Left lobe of liver (tissue), 2 donors: ENCODE measurements around the gene CD68. TPM values are rescaled to one million over a fixed set of nuclear protein-coding genes. Genes with fewer than 3 reads are reported as not detected.
"Not testable (repeated sequence)": the region's sequence is repeated elsewhere in the genome, so short reads cannot be mapped to it uniquely, and the experiment has no call there.

ENCODE experiments used
- ATAC-seq: fragments of 200-7000 bp; cut with Tn5 transposase; one replicate; pipeline ENCODE4 v1.9.1; 2020; ENCODE audit warnings: mild to moderate bottlenecking, moderate library complexity
- DNase-seq: peaks from one replicate; pipeline ENCODE4 v3.0.0-alpha.2; 2020; ENCODE audit warnings: low spot score
- total RNA-seq: library from RNA; stranded (reverse); gene quantifications from one replicate; pipeline ENCODE4 v1.2.1, GENCODE V29; 2021
- donor health status: DM: no; HTN: no; CAD: no; lungs with moderate emphysema.
- donor health status: DM: no; HTN: yes; CAD: no.

Gene CD68
- total RNA-seq, 1 donor from 2014 or later: 44.2 TPM

DNA sequence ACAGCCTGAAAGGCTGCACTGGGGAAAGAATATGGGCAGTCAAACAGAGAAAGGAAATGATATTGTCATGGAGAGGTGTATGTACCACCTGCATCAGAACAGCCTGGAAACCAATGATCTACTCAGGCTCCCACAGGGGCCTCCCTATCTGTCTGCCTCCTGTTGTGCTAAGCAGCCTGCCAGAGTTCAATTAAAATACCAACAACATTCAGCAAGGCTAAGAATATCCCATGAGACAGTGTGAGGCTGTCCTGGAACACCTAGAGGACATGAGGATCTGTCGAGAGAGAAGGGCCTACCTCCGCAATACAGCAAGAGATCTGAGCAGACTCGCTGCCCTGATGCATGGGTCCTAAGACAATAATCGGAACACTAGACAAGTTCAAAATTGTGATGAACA, 26.8 kb downstream of the CD68 start:
- DNase-seq (no peak), ATAC-seq (no peak)

- ATAC-seq (no peak), DNase-seq (no peak)
Measured at GRCh38 chr17:7610641-7611040, 31.2 kb downstream of the CD68 start.

DNA sequence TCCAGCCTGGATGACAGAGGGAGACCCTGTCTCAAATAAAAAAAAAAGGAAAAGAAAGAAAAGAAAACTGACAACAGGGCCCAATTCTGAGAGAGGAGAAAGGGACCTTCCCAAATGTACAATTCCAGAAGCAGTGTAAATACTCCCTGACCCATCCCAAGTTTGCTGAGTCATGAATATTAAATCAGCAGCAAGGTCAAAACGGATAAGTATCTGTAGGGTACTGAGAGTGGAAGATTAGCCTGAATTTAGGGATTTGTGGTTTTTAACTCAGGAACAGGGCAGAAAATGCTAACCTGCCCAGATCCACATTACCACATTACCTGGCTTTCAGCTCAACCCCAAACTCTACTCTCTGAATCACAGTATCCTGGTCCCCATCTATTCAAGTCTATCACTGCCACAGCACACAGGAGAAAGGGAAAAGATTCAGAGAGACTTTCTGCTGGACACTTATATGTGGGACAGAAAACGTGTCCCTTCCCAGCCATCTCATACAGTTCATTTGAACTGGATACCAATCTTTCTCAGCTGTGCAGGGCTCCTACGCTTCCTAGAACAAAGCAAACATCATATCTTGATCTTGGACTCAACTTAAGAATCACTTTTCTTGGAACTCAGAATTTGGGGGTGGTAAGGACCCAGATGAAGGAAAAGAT, 32.3 kb downstream of the CD68 start:
- ATAC-seq: no peak
- DNase-seq: no peak

GRCh38 chr17:7612294-7612640, 32.8 kb downstream of the CD68 start:
- DNase-seq (no peak), ATAC-seq (no peak)

DNA sequence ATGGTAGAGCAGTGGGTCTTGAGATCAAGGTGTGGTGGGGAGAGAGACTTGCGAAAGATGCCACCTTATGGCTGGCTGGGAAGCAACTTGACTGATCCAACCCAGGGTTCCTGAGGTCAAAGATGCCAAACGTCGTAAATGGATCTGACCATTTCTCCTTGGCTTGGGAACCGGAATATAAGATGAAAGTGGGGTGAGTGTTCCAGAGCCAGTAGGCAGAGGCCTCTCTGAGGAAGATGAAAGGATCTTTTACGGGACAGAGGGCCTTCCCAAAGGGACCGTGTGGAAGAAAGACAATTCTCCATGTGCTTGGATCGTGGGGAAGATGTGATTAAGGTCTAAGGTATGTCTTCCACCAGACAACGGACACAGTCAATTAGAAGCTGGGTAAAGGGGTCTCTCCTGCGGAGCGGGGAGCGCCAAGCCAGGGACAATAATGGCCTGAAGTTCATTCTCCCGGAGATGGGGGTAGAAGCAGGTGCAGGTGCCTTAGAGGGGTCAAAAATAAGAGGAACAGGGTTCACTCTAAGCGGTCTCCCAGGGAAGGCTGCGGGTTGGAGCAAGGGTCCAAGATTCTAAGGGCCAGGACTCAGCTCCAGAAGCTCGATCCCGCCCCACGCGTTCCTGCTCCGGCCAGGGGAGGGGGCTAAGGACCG, 34.5 kb downstream of the CD68 start:
- DNase-seq (no peak), ATAC-seq (no peak)

- peak; percentile 100 for DNase-seq
- peak; percentile 94 for ATAC-seq
Measured at GRCh38 chr17:7614425-7615264, 35.2 kb downstream of the CD68 start, which contains the start of gene FXR2. TSS of gene FXR2 (minus strand) at chr17:7614897. CDS start at chr17:7614532, 365 bp downstream.

GRCh38 chr17:7615265-7615747, 35.9 kb downstream of the CD68 start:
- no peak for ATAC-seq
- no peak for DNase-seq

DNA sequence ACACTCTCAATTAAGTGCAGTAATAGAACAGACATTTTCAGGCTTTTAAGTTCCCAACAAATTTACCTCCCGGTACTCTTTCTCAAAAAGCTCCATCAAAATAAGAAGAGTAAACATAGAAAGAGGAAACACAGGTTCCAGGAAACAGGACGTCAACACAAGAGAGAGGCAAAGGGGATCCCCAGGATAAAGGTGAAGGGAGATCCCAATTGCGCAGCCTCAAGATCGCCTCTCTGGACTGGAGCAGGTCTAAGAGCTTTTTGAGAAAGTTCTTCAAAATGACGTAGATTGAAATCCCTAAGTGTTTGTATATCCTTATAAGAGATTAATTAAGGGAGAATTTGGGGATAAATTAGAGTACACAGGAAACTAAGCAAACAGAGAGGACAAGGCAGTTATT, 39.2 kb downstream of the CD68 start:
- DNase-seq (no peak), ATAC-seq (no peak)

DNA sequence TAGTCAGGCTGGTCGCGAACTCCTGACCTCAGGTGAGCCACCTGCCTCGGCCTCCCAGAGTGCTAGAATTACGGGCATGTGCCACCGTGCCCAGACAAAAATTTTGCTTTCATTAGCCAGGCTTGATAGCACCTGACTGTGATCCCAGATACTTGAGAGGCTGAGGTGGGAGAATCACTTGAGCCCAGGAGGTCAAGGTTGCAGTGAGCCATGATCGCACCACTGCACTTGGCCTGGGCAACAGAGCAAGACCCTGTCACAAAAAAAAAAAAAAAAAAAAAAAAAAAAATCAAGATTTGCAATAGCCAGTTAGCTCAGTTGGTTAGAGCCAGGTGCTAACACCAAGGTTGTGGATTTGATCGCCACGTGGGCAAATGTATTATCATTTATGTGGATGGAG, 41.4 kb downstream of the CD68 start:
- ATAC-seq: no peak

DNA sequence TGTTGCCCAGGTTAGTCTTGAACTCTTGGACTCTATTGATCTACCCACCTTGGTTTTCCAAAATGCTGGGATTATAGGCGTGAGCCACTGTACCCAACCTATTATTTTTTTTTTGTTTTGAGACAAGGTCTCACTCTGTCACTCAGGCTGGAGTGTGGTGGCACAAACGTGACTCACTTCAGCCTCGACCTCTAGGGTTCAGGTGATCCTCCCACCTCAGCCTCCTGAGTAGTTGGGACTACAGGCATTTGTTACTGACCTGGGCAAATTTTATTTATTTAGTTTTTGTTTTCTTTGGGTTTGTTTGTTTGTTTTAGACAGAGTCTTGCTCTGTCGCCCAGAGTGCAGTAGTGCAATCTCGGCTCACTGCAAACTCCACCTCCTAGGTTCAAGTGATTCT, 44.2 kb downstream of the CD68 start:
- peak; percentile 3 for ATAC-seq
- DNase-seq: no peak

More for the DNA sequence above, 41.4 kb downstream of the CD68 start:
- DNase-seq: no peak

GRCh38 chr17:7625749-7626148, 46.3 kb downstream of the CD68 start:
- not testable (repeated sequence) for ATAC-seq
- peak; percentile 67 for DNase-seq

- peak; percentile 6 for ATAC-seq
- DNase-seq: no peak
Measured at GRCh38 chr17:7626307-7626706, 46.9 kb downstream of the CD68 start.

DNA sequence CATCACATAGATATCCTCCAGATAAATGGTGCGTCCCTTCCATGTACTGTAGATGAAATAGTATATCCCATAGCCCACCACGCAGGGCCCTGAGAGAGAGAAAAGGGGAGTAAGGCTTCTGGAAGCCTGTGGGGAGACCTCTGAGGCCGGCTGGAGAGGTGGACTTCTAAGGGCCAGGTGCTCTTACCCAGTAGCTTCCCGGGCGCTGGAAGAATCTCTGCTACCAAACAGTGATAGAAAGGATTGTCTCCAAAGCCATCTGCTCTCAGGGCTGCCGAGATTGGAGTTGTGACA, 47.5 kb downstream of the CD68 start:
- DNase-seq (no peak), ATAC-seq (no peak)

GRCh38 chr17:7627250-7628121, 48.0 kb downstream of the CD68 start, which contains the start of gene SAT2:
TSS of gene SAT2 (minus strand) at chr17:7627821. CDS start at chr17:7627635, 186 bp downstream.
- ATAC-seq (peak; percentile 84), DNase-seq (peak; percentile 97)

DNA sequence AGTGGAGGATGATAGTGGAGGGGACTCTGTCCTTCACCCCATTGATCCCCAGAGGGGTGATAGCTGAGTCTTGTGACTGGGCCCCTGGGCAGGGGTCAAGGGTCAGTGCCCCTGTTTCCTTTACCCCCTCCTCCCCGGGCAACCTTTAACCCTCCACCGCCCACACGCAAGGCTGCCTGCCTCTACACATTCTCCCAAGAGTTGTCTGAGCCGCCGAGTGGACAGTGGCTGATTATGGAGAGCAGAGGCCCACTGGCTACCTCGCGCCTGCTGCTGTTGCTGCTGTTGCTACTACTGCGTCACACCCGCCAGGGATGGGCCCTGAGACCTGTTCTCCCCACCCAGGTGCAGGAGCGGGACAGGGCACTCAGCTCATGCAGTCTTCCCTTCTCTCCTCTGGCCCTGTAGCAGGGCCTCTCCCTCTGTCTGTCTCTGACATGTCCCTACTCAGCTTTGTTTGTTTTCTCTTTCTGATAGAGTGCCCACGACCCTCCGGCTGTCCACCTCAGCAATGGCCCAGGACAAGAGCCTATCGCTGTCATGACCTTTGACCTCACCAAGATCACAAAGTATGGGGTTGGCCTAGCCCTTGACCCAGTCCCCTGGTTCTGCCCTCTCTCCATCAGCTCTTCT, 50.6 kb downstream of the CD68 start, which contains the start of gene SHBG:
TSS of gene SHBG (plus strand) at position 197 of the 633 bp plus-strand sequence. CDS start at position 235, 38 bp downstream.
- no peak for ATAC-seq
- no peak for DNase-seq

Other genes starting within 250 kb of the CD68 start
- 3.4 TPM for gene ACAP1, start 243.1 kb upstream of the CD68 start, total RNA-seq
- gene KCTD11, start 227.5 kb upstream of the CD68 start, total RNA-seq: 2.6 TPM
- gene TMEM95, start 224.5 kb upstream of the CD68 start, total RNA-seq: not detected
- 5.2 TPM for gene TNK1, start 198.5 kb upstream of the CD68 start, total RNA-seq
- gene PLSCR3, start 185.1 kb upstream of the CD68 start, total RNA-seq: 7.0 TPM
- 80.1 TPM for gene TMEM256, start 175.5 kb upstream of the CD68 start, total RNA-seq
- gene NLGN2, start 171.8 kb upstream of the CD68 start, total RNA-seq: 3.9 TPM
- not detected for gene SPEM1, start 159.3 kb upstream of the CD68 start, total RNA-seq
- not detected for gene SPEM2, start 154.0 kb upstream of the CD68 start, total RNA-seq
- not detected for gene SPEM3, start 150.8 kb upstream of the CD68 start, total RNA-seq
- 4.0 TPM for gene TMEM102, start 144.2 kb upstream of the CD68 start, total RNA-seq
- gene FGF11, start 140.1 kb upstream of the CD68 start, total RNA-seq: 0.86 TPM
- 10.9 TPM for gene CHRNB1, start 134.6 kb upstream of the CD68 start, total RNA-seq
- 7.9 TPM for gene ZBTB4, start 100.0 kb upstream of the CD68 start, total RNA-seq
- gene SLC35G6, start 98.2 kb upstream of the CD68 start, total RNA-seq: not detected
- 55.9 TPM for gene POLR2A, start 95.3 kb upstream of the CD68 start, total RNA-seq
- gene TNFSF12, start 30.6 kb upstream of the CD68 start, total RNA-seq: 9.3 TPM
- 5.9 TPM for gene TNFSF13, start 20.9 kb upstream of the CD68 start, total RNA-seq
- gene SENP3, start 17.7 kb upstream of the CD68 start, total RNA-seq: 14.1 TPM
- gene MPDU1, start 4.2 kb downstream of the CD68 start, total RNA-seq: 49.4 TPM
- gene SOX15, start 10.5 kb downstream of the CD68 start, total RNA-seq: 0.20 TPM
- 19.0 TPM for gene FXR2, start 35.3 kb downstream of the CD68 start, total RNA-seq
- gene SAT2, start 48.2 kb downstream of the CD68 start, total RNA-seq: 100 TPM
- gene SHBG, start 50.5 kb downstream of the CD68 start, total RNA-seq: 4.6 TPM
- gene ATP1B2, start 71.3 kb downstream of the CD68 start, total RNA-seq: 1.3 TPM
- gene TP53, start 107.9 kb downstream of the CD68 start, total RNA-seq: 13.6 TPM
- gene WRAP53, start 108.8 kb downstream of the CD68 start, total RNA-seq: 4.9 TPM
- gene EFNB3, start 125.6 kb downstream of the CD68 start, total RNA-seq: 0.63 TPM
- gene DNAH2, start 138.1 kb downstream of the CD68 start, total RNA-seq: 0.15 TPM